HG02885 (cell line): ENCODE measurements around the gene IRX4.

Experiments
- ATAC-seq: cut with Tn5 transposase; IDR thresholded peaks from one replicate; pipeline ENCODE4 v1.9.1; 2021; ENCODE audit warnings: mild to moderate bottlenecking; ENCODE audit not compliant: unreplicated experiment, poor library complexity

Gene IRX4

DNA sequence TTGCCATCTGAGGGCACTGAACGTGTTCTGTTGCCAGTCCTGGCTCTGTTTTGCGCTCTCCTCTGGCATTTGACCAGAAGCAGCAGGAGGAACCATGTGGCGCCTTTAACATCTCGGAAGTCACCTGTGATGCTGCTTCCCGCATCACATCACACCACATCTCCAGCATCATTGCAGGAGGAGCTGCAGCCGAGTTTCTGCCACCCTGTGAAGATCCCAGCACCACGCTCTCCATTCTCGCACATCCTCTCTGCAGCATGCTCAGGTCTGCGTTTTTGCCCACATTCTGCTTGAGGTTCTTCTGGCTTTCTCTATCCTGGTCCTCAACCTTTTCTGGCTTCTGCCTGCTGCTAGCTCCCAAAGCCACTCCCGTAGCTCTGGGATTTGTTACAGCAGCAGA, 11.0 kb upstream of the IRX4 start:
- ATAC-seq = no peak

DNA sequence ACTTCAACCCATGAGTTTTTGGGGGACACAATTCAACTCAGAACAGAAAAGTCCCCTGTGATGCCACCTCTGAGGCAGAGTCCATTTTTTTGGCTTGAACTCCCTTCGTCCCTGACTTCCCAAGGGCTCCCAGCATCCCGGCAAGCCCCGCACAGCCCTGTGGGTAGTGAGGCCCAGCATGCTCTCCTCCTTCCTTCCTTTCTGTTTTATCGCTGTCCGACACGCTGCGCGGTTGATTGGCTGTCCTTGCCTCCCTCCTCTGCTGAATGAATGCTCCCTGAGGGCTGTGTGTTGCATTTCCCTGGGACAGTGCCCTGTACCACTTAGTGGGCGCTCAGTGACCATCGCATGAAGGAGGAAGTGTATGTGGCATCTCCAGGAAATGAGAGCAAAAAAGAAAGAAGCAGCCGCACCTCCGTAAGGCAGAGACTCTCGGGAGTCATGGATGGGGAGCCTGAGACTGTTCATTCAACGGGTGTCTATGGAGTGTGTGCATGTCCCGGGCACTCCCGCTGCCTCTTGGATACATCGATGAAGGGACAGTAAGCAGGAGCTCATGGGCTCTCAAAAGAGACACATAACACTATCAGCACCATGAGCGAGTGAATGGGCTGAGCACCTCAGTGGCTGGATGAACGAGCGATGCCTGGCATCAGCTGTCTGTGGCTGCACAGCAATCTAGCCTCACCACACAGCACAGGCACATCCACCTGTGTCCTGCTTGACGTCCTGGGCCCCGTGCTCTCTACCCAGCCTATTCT, 10.1 kb upstream of the IRX4 start:
- no peak for ATAC-seq

DNA sequence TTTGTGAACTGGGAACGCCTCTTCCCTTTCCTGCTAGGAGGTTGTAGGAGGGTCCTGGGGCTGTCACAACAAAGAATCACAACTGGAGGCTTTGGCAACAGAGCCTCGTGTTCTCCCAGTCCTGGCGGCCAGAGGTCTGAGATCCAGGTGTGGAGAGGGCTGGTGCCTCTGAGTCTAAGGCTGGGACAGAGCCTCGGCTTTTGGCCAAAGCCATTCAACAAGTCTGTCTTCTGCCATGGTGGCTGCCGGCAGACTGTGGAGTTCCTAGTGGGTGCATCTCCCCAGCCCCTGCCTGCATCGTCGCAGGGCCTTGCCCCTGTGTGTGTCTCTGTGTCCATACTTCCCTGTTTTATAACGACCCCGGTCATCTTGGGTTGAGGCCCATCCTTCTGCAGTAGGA, 9.5 kb upstream of the IRX4 start:
- ATAC-seq = no peak

DNA sequence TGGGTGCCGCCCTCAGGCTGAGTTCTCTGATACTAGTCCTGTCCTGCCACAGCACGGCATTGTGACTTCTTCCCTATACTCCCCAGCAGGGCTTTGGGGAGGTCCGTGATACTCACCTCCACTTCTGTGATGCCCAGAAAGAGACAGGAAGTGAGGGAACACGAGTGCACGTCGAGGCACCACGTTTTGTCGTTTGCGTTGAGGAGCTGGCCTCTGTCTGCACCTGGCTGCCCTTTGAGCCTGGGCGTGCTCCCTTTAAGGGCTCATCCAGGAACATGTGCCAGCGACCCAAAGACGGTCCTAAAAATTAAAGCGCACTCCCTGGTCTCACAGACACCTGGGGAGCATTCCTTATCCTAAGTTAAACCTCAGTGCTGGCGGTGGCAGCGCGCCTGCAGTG, 8.7 kb upstream of the IRX4 start:
- ATAC-seq = no peak

DNA sequence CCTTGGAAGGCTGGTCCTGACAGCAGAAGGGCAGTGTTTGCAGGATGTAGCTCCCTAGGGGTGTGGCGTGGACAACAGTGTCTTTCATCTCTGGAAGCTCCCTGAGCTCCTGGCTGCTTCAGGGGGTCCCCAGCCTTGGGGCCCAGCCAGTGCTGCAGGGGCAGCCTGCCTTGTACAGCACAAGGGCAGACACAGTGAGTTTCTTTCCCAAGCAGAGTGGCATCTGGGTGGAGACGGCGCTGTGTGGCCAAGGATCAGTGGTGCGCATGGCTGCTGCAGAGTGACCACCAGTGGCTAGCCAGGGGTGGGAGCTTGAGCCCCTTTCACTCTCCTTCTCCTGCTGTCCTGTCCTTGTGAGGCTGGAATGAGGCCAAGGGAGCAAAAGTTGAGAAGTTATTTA, 7.6 kb upstream of the IRX4 start:
- ATAC-seq = no peak

DNA sequence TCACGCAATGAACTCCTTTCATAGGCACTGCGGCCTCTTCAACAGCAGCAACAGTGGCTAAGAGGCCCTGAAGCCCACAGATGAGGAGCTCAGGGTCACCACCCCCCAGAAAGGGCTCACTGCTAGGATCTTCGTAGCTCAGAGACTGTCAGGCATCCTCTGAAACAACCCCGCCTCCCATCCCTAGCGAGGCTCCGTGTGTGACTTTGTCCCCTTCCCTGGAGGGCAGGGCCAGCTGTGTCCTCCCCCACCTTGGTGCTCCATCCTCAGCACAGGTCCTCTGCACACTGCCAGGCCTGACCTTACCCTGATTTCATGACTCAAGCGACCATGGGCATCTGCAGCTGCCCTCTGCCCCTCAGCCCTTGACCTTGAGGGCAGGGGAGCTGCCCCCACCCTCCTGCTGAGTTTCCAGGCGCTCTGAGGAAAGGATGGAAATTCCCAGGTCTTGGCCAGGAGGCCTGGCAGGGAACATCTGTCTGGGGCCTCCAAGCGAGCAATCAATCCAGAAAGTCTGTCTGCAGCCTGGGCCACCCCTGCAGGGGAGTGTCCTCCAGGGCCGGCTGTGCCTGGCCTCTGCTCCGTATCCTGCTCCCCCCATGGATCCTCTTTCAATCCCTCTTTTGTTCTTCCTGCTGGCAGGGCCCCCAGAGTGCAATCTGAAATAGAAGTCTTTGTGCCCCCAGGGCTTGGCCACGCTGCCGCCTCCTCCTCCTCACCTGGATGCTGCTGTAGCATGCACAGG, 6.8 kb upstream of the IRX4 start:
- no peak for ATAC-seq

DNA sequence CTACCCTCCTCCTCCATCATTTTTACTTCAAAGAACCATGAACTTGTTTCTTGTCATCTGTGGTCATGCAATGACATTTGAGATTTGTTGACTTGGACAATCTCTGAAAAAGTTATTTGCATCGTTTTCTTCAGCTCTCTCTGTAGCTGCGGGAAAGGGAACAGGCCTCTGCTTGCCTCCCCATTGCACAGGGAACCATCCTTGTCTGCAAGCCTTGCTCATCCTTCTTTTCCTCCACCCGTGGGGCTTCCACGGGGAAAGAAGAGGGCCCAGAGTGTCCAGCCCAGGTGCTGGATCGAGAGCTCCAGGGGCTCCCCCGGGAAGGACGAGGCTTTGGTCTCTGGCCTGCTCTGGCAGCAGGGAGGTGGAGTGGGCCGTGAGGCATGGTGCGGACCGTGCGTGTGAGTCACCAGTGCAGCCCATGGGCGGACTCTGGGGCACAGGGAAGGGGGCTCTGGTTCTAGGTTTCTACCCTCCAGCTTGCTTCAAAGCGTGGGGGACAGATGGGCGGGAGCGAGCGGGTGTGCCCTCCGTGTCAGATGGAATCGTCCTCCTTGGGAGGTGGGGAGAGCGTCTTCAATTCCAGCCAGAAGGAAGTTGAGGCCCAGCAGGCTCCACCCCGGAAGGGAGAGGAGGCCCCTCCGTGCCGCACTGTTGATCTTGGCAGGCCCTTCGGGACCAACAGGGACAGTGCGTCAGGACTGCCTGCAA, 6.0 kb upstream of the IRX4 start:
- no peak for ATAC-seq

DNA sequence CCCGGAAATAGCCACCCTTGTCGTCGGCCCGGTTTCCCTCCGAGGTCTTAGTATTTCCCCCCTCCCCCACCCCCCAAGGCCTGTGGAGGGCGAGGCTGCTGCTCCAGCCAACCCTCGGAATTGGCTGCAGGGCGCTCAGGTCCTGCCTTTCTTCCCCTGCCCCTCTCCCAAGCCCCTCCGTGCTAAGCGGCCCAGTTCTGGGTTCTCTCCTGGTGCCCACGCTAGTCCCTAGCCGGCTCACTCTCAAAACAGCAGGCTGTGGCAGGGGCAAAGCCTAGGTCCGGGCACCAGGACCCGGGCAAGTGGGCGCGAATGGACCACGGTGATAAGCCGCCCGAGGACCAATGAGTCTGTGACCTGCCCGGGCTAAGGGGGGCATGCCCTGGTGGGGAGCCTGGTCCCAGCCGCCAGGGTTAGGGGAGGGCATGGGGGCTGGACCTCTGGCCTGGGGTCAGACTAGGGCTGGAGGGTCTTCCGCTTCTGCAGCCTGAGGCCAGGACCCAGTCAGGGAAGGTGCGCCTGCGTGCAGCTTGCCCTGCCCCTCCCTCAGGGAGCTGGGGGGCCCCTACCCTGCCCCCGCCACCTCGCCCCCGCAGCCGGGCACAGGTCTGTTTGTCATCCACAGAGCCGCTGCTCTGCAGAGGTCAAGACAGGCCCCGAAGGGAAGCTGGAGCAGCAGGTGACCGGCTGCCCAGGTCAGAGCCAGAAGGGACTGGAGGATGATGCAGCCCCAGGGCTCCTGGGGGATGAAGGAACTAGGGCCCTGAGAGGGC, 5.0 kb upstream of the IRX4 start:
- no peak for ATAC-seq

DNA sequence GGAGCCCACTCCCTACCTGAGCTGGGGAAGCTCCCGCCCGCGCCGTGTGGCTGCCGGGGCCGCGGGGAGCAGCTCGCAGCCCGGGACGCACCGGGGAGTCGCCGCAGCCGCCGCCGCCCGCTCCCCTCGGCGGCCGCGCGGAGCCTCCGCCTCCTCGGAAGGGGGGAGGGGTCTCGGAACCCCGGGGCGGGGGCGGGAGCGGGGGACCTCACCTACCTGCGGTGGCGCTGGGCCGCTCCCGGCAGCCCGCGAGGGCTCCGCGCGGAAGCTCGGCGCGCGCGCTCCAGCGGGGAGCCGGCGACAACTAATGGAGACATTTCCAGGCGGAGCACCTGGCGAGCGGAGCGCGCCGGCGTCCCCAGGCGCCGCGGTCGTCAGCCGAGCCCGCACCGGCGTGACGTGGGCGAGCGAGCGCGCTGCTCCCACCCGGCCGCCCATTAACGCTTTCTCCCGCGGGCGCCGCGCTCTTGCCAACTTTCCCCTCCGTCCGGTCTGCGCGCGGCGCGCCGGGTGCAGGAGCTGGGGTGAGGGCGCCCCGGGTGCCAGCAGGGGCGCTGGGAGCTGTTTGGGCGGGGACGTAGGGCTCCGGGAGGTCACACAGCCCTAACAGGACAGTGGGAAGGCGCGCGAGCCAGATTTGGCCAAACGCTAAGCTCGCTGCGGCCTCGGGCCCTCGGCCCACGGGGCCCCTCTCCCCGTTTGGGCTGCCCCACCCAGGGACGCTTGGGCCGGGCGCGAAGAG, 4.3 kb upstream of the IRX4 start:
- no peak for ATAC-seq

DNA sequence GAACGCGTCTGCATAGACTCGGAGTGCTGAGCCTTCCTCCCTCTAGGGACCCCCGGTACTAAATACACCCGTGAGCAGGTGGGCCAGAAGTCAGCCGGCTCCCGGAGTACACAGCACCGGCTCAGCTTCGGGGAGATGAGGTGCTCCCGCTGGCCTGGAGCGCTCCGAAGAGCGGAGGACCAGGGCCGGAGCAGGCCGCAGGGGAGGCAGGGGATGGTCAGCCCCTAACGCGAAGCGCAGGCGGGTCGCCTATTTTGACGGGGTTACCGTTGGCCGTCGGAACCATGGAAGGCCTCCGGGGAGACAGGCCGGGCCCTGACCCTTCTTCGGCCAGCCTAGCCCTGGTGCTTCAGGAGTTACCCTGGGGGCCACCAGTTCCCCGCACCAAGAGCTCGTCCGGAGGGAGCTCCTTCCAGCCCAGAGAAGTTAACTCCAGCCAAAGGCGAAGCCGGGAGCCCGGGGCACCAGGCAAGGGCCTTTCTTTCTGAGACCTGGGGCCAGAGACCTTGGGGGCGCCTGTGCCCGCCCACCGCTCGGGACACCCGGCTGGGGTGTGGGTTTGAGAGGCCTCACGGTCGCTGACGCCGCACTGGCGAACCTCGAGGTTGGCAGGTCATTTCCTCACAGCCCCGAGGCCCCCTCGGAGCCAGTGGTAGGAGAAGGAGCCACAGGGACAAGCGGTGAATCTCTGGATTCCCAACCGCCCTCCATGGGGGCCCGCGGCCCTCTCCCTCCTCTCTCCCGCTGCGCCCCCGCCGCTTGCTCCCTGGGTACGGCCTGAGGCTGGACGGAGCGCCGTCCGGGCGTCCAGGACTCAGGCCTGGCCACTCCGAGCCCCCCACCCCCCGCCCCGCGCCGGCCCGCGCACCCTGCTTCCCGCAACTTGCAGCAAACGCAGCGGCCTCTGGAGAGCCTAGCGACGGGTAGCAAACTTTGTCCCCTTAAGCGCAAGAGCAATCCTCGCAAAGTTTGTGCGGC, 3.4 kb upstream of the IRX4 start:
- ATAC-seq = no peak

DNA sequence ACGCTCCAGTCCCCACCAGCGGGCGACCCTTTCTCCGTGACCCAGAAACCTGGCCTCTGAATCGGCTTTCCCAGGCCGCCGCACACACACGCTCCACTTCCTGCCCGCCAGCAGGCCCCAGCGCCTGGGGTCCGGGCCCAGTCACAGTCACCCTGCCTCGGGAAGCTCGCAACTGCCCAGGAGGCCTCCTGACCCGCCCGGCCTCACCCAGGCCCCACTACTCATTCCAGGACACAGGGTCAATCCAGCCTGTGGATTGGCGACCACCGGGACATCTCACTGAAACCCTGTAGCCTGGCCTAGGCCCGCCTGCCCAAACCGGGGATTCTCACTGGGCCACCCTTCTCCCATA, 2.7 kb upstream of the IRX4 start:
- no peak for ATAC-seq

DNA sequence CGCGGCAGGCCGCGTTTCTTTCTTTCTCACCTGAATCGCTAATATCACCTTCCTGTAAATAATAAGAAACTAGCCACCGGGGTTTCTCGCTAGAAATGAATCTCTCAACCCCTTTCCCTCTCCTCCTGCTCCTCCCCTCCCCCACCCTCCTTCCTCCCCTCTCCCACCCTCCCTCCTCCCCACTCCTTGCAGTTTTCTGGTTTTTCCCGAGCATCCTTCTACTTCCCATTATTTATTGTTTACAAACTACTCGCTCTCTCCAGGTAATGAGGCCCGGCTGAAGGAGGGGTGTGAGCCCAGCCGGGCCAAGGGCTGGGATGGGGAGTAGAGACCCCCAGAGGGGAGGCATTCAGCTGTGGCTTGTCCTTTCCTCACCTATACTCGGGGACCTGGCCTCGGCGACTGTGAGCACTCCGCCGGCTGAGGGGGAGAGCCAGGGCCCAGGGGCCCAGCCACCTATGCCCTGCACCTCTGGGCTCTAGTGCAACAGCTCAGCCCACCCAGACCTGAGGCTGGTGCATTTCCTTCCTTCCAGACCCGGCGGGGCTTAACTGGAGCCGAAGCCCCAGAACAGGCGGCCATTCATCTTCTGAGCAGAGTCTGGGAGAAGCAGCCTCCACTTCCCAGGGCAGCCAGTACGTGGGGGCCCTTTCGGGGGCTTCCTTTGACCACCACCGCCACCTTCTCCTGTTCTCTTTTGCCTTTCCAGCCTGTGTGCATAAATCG, 2.1 kb upstream of the IRX4 start:
- no peak for ATAC-seq

DNA sequence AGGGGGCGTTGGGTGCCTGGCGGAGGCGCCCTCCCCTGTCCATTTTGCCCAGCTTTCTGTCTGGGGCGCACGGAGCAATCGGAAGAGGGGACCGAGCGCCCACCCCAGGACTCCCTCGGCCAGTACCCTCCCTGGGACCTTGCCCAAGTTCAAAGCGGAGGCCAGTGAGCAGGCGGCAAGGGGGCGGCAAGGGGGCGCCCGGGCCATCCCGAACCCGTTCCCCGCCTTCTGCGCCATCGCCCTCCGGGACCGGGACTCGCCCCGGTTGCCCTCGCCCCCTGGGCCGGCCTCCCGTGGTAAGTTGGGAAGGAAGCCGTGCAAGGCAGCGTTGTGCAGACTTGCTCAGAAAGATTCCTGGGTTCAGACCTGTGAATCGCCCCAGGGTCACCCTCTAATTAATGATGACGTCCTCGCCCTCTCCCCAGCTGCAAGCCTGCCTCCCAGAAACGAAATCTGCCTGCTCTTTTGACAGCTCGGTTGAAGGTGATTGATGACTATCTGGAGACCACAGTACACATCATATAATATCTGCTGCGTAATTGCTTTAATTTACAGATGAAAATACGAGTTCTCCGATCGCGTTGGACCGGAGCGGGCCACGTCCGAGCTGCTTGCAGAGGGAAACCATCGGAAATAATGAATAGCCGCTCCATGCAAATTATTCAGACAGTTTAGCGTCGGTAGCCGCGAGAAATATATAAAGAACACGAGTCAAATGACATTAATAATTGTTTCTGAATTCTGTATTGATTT, 1.4 kb upstream of the IRX4 start:
- ATAC-seq = no peak

DNA sequence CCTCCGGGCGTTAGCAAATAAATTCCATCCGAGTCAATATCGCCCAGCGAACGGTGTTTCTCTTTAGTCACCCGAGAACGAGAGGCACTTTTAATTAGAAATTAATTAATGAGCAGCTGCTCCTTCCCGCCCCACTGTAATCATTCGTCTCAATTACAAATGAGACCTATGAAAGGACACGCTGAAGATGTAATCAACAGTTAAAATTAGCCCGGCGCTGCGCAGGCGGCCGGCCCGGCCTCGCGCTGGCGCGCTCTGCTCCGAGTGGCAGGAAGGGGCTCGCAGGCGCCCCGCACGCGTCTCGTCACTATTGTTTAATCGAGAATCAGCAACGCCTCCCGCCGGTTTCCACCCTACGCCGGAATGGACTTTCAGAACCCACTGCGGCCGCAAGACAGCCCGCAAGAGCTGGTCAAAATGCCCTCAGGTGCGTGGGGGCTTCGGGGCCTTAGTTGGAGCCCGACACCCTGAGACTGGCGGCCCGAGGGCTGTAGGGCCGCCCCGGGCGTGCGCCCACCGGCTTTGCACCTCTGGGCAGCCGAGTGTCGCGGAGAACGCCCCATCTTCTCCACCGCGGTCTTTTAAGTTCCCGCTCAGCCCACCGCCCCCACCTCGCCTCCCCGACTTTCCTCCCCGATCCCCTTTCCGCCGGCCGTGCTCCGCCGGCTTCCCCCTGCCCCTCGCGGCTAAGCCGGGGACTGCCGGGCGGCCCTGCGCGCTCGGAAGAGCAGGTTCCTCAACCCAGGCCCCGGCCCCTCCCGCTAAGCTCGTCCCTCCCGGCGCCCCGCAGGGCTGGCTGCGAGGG, 597 bp upstream of the IRX4 start:
- ATAC-seq = no peak

DNA sequence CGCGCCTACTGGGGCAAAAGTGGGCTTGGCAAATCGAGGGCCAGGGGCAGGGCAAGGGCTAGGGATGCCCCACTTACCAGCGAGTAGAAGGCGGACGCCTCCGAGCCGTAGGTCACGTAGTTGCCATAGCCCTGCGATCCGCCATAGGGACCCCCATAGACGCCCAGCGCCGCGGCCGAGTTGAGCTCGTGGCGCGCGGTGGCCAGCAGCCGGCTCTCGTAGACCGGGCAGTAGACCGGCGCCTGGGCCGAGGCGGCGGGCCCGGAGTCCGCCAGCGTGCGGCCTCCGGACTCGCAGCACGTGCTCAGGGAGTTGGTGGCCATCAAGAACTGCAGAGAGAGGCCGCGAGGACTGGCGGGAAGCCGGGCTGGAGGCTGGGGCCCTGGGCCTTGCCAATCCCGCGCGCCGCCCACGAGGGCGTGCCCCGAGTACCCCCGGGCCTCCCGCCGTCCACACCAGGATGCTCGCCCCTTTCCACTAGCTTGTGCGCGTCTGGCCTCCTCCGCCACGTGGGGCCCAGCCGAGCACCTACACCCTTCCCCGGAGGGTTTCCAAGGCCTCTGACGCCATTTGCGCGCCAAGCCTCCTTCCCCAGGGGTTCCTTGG, 891 bp downstream of the IRX4 start:
- ATAC-seq = no peak

DNA sequence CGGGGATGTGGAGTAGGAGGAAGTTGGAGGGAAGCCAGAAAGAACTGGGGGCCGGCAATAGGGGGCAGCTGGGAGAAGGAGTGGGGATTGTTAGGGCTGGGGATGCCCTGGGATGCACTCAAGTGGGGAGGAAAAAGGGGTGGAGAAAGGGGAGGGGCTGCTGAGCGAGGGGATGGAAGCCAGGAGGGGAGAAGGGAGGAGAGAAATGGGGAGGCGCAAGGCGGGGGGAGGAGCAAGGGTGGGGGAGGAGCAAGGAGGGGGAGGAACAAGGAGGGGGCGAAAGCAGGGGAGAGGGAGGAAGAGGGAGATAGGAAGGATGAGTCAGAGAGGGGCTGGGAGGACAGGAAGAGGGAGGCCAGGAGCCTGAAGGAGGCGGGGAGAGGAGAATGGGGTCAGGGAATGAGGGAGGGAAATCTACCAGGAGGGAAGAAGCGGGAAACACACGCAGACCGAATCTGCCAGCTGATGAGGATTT, 1.6 kb downstream of the IRX4 start:
- no peak for ATAC-seq
